ENCODE results near the gene GJA4.

Gene GJA4

DNA sequence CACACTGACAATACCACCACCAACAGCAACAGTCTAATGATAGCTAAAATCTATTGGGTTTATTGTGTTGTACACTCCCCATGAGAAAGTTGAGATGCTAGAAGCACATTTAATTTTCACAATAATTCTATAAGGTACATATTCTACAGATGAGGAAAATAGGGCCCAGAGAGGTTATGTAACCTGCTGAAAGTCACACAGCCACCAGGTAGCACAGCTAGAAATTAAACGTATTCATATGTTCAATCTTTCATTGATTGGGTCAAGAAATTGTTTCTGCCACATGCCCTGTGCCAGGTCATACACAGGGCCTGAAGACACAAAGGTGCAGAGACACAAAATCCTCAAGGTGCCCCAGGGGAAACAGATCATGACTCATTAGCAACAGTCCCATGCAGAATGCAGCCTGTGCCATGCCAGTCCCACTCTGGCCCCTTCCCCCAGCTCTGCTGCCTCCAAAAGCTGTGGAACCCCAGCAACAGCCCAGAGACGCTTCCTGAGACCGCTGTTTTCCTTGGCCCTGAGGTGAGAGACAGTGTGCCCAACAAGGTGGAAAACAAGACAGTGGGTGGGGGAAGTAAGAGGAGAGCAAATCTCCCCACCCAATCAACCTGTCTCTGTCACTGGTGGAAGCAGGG is 32.1 kb downstream of the GJA4 start:
- Mint-ChIP-seq H3K4me1 (peaks cover 4% of the 10 kb centered on the region), H3K36me3 (peaks cover 5% of the 10 kb centered on the region), H3K4me3 (no peak overlapping the region), H3K9me3 (peaks cover 2% of the 10 kb centered on the region), H3K27me3 (no peaks in the 10 kb centered on the region), H3K27ac (no peak overlapping the region)
- no peak for ATAC-seq (ENCODE audit: low read depth)
- DNase-seq (ENCODE audit: low spot score in 2 of 2) = no peak

DNA sequence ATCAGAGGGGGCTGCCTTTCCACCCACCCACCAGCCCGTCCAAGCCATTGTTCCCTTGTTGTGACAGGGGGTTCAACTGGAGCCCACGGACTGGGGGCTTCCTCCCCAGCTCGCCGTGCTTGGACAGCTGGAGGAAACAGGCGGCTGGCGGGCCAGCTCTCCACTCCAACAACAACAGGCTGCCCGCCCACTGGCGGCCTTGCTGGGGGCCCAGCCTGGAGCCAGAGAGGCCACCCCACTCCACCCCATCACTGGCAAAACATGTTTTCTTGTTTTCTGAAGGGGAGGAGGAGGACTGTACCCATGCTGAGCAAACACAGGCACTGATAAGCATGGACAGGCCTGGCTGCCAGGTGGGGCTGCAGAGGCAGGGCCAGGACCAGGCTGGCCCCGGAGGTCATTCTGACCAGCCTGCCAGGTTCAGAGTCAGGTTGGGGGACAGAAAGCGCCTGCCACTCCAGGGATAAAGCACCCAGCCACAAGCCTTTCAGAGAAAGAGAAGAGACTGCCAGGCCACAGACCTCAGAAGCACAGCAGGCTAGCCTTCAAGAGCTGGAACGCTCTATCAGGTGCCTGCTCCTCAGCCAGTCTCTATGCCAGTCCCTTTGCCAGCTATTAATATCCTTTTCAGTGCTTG is 32.8 kb downstream of the GJA4 start:
- Mint-ChIP-seq H3K36me3 (peaks cover 2% of the 10 kb centered on the region), H3K27me3 (no peaks in the 10 kb centered on the region), H3K4me3 (no peak overlapping the region), H3K9me3 (peaks cover 2% of the 10 kb centered on the region), H3K4me1 (peaks cover 4% of the 10 kb centered on the region), H3K27ac (no peak overlapping the region)
- ATAC-seq (ENCODE audit: low read depth) (no peak), DNase-seq (ENCODE audit: low spot score in 2 of 2) (no peak)

DNA sequence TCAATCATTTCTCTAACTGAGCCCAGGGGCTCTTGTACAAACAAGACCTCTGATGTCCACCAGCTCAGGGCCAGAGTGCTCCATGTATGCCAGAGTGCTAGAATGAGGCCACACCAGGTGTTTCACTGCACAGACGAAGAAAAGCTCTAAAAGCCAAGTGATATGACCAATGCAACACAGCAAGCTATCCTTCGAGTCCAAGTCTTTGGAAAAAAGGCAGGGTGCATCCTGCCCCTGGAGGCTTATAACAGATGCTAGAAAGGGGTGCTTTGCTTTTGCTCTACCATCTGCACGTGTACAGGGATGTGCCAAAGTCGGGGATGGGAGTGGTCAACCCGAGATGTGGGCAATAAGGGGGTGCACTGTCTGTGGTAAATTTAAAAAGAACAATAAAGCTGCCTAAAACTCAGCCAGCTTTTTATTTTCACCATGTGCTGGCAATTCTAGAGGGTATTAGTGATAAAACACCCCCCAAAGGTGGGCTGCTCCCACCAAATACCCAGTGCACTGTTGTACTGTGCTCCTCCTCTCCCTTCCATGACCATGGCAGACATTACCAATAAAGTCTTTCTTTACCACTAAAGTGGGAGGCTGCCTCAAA is 34.6 kb downstream of the GJA4 start:
- Mint-ChIP-seq H3K9me3 (peaks cover 2% of the 10 kb centered on the region), H3K4me3 (no peak overlapping the region), H3K36me3 (peaks cover 7% of the 10 kb centered on the region), H3K27ac (no peak overlapping the region), H3K4me1 (peaks cover 4% of the 10 kb centered on the region), H3K27me3 (no peaks in the 10 kb centered on the region)
- ATAC-seq (ENCODE audit: low read depth) (no peak), DNase-seq (ENCODE audit: low spot score in 2 of 2) (no peak)

DNA sequence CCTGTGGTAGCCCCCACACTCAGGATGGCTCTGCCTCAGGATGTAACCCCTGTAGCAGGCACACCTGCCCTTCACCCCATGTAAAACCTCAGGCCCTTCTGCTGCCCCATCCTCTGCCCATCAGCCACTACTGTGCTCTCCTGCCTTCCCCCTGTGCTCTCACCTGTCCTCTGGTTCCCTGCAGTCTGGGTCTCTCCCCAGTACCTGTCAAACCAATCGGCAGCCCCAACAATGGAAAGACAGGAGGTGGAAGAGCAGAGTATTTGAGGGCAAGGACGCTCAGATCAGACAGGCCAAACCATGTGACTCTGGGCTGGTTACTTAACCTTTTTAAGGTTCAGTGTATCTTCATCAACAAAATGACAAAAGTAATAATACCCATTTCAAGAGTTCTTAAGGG is 35.8 kb downstream of the GJA4 start:
- no peak overlapping the region for H3K27ac Mint-ChIP-seq
- peaks cover 4% of the 10 kb centered on the region for H3K4me1 Mint-ChIP-seq
- peaks cover 11% of the 10 kb centered on the region for H3K36me3 Mint-ChIP-seq

DNA sequence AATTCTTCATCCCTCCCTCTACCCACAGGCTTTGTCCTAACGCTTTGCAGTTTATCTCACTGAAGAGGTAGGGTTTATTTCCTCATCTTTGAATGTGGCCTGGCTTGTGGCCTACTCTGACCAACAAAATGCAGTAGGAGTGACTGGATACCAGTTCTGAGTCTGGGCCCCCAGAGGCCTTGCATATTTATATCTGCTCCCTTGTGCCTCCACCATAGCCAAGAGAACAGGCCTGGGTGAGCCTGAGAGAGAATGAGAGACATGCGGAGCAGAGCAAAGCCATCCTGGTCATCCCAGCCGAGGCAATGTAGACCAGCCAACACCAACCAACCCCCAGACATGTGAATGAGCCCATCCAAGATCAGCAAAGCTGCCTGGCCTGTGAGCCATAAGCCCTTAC is 36.5 kb downstream of the GJA4 start:
- H3K9me3 Mint-ChIP-seq = no peaks in the 10 kb centered on the region
- DNase-seq (ENCODE audit: low spot score in 2 of 2) (no peak), ATAC-seq (ENCODE audit: low read depth) (no peak)
- peaks cover 8% of the 10 kb centered on the region for H3K36me3 Mint-ChIP-seq
- no peaks in the 10 kb centered on the region for H3K27me3 Mint-ChIP-seq
- peaks cover 4% of the 10 kb centered on the region for H3K4me1 Mint-ChIP-seq
- H3K4me3 Mint-ChIP-seq = no peak overlapping the region
- H3K27ac Mint-ChIP-seq = no peak overlapping the region

More for the DNA sequence above, 35.8 kb downstream of the GJA4 start:
- H3K27me3 Mint-ChIP-seq = no peaks in the 10 kb centered on the region
- no peak for DNase-seq (ENCODE audit: low spot score in 2 of 2)
- ATAC-seq (ENCODE audit: low read depth) = no peak
- H3K4me3 Mint-ChIP-seq = no peak overlapping the region
- peaks cover 2% of the 10 kb centered on the region for H3K9me3 Mint-ChIP-seq

DNA sequence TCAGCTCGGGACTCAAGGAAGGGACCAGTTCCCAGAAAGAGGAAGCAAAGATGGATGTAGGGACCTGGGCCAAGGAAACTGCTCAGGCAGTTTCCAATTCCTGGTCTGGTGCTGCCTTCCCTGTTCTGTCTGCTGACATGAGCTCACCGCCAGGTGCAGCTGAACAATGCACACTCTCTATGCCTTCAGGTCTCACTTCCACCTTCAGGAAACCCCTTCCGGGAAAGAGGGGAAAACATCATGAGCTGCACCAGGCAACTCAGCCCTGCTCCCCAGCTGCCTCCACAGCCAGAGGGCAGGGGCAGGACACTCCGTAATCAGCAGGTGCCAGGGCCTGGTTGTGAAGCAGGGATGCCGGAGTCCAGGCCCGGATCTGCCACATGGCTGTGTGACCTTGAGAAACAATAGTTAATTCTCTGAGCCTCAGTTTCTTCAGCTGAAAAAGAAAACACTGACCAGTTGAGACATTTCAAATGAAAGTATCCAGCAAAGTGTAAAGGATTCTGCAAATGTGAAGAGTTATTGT is 39.0 kb downstream of the GJA4 start:
- H3K36me3 Mint-ChIP-seq = peaks cover 8% of the 10 kb centered on the region
- H3K27ac Mint-ChIP-seq = no peak overlapping the region
- H3K4me3 Mint-ChIP-seq = no peak overlapping the region
- no peaks in the 10 kb centered on the region for H3K9me3 Mint-ChIP-seq
- peaks cover 4% of the 10 kb centered on the region for H3K4me1 Mint-ChIP-seq
- ATAC-seq (ENCODE audit: low read depth) (no peak), DNase-seq (ENCODE audit: low spot score in 2 of 2) (no peak)
- no peaks in the 10 kb centered on the region for H3K27me3 Mint-ChIP-seq

DNA sequence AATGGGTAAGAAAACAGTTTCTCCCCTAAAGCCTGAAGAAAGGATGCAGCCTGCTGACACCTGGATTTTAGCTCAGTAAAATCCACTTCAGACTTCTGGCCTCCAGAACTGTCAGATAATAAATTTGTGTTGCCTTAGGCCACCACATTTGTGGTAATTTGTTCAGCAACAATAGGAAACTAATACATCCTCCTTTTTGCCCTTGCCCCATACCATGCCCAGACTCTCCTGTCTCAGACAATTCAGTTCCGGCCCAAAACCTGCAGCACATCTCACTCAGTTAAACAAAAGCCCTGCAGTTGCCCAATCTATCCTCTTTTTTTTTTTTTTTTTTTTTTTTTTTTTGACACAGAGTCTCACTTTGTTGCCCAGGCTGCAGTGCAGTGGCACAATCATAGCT is 40.9 kb downstream of the GJA4 start:
- Mint-ChIP-seq H3K27me3 (no peaks in the 10 kb centered on the region), H3K27ac (no peak overlapping the region), H3K9me3 (no peaks in the 10 kb centered on the region), H3K36me3 (peaks cover 8% of the 10 kb centered on the region), H3K4me3 (no peak overlapping the region), H3K4me1 (peaks cover under 1% of the 10 kb centered on the region)
- DNase-seq (ENCODE audit: low spot score in 2 of 2) (no peak), ATAC-seq (ENCODE audit: low read depth) (no peak)

DNA sequence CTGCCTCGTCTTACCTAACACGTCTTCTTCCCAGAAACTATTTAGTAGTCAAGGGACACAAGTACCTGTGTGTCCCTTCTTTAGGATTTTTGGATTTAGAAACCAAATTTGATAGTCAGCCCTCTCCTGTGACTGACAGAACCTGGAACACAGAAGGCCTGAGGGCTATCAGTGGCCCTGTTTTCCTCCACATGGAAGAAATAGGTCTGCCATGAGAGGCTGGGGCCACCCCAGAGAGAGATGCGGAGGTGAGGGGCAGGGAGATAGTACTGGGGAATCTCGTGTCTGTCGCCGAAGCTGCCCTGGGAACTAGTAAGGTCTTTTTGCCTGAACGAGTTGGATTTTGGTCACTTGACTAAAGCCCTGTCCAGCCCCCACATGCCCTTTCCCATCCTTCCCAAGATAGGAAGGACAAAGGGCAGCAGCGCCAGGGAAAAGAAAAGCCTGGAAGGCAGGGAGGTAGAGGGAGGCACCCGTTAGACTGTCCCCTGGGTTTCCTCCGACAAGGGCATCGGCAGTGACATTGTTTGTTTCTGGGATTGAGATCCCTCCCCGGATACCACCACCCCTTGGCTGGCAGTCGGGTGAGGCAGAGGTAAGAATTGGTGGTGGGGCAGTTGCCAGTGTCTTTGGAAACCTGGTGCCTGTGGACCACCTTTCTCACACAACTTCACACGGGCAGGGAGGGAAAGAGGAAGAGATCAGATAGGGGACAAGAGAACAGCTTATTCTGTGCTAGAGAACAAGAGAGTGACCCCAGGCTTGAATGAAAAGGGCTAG is 46.9 kb downstream of the GJA4 start:
- Mint-ChIP-seq H3K4me1 (peaks cover 10% of the 10 kb centered on the region), H3K27ac (no peak overlapping the region), H3K36me3 (peaks cover 7% of the 10 kb centered on the region), H3K9me3 (no peaks in the 10 kb centered on the region), H3K4me3 (no peak overlapping the region), H3K27me3 (no peaks in the 10 kb centered on the region)
- ATAC-seq (ENCODE audit: low read depth) (no peak), DNase-seq (ENCODE audit: low spot score in 2 of 2) (no peak)

DNA sequence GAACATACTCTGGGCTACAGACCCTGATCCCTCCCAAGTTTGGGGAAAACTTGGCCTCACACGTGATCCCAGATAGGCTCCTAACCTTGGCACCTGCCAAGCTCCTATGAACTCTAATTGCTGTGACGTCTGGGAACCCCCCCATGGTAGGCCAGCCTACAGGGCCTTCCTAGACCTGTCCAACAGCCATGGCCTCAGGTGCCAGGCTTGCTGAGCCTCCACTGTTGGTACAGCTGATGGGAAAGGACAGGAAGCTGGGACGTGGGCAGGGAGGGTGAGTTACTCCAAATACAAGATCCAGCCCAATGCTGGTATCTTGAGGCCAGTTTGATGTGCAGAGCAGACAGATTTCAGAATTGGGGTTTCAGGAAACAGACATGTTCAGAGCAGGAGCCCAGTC is 47.6 kb downstream of the GJA4 start:
- DNase-seq (ENCODE audit: low spot score in 2 of 2) (no peak), ATAC-seq (ENCODE audit: low read depth) (no peak)
- Mint-ChIP-seq H3K36me3 (peaks cover 7% of the 10 kb centered on the region), H3K9me3 (no peaks in the 10 kb centered on the region), H3K27me3 (no peaks in the 10 kb centered on the region), H3K27ac (no peak overlapping the region), H3K4me1 (peaks cover 10% of the 10 kb centered on the region), H3K4me3 (no peak overlapping the region)

DNA sequence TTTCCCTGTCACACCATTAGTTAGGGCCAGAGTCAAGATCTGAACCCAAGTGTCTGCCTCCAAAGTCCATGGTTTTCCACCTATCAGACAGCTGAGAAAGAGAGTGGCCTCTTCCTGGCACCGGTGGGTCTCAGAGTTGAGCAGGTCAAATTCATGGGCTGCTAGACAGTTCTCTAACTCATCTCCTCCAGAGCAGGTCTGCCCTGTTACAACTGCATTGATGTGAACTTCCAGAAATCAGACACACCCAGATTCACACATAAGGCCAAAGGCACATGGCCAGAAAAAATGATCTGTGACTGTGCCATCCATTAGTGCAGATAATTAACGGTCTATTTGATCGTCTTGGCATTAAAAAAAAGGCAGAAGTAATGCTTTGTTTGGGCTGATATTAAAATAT is 49.3 kb downstream of the GJA4 start:
- Mint-ChIP-seq H3K36me3 (peaks cover 7% of the 10 kb centered on the region), H3K27ac (no peak overlapping the region), H3K9me3 (no peaks in the 10 kb centered on the region), H3K27me3 (no peaks in the 10 kb centered on the region), H3K4me3 (no peak overlapping the region), H3K4me1 (peaks cover 10% of the 10 kb centered on the region)
- DNase-seq (ENCODE audit: low spot score in 2 of 2) (no peak), ATAC-seq (ENCODE audit: low read depth) (no peak)

DNA sequence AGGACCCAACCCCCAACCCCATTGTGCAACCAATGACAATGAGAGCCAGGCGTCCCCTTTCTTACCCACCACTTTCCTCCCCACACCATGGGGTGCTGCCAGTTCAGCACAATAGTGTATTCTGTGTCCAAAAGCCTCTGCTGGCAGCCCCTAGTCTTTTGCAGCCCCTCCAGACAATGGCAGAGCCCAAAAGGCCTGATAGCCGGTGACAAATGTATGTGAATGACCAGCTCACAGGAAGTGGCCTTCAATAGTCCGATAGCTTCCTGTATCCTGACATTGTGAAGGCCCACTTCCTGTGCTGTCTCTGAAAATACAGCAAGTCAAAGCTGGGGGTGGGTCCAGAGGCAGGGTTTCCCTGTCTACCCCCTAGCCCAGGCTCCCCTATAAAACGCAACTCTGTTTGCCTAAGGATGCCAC is 50.2 kb downstream of the GJA4 start:
- no peak for DNase-seq (ENCODE audit: low spot score in 2 of 2)
- Mint-ChIP-seq H3K9me3 (no peaks in the 10 kb centered on the region), H3K27me3 (no peaks in the 10 kb centered on the region), H3K4me1 (peaks cover 10% of the 10 kb centered on the region), H3K27ac (no peak overlapping the region), H3K36me3 (peaks cover 7% of the 10 kb centered on the region), H3K4me3 (no peak overlapping the region)
- no peak for ATAC-seq (ENCODE audit: low read depth)

DNA sequence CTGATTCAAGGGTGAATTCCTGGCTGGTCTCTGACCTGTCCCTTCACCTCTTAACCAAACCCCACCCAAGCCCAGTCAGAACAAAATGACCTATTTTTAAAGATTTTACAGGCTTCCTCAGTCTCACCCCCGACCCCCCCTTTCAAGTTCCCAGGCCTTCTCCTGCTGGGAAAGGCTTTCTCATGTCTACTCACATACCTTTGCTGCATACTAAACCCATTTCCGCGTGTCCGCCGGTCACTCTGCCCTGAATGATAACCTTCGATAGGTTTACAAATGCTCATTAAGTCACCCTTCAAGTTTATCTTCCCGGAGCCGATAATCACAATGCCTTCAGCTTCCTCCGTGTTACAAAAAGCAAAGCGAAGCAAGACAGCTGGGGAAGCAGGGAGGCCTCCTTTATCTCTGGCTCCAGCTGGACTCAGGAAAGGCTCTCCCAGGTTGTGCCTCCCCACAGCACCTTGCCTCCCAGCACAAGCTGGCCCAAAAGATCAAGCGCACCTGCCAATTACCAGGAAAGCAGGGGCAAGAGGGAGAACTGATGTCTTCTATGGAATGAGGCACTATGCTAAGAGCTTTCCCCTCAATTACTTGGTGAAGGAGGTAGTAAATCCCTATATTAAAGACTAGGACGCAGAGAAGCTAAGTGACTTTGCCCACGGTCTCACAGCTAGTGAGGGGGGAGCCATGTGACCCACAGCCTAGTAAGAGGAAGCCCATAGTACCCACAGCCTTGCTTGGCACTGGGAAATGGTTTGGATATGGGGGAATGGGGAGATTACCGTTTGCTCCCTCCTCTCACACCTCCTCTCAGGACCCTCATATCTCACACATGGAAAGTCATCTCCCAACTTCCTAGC is 50.8 kb downstream of the GJA4 start:
- H3K4me1 Mint-ChIP-seq = peaks cover 13% of the 10 kb centered on the region
- H3K9me3 Mint-ChIP-seq = no peaks in the 10 kb centered on the region
- ATAC-seq (ENCODE audit: low read depth) (no peak), DNase-seq (ENCODE audit: low spot score in 2 of 2) (no peak)
- H3K27ac Mint-ChIP-seq = no peak overlapping the region
- no peak overlapping the region for H3K4me3 Mint-ChIP-seq
- peaks cover 9% of the 10 kb centered on the region for H3K36me3 Mint-ChIP-seq
- no peaks in the 10 kb centered on the region for H3K27me3 Mint-ChIP-seq

DNA sequence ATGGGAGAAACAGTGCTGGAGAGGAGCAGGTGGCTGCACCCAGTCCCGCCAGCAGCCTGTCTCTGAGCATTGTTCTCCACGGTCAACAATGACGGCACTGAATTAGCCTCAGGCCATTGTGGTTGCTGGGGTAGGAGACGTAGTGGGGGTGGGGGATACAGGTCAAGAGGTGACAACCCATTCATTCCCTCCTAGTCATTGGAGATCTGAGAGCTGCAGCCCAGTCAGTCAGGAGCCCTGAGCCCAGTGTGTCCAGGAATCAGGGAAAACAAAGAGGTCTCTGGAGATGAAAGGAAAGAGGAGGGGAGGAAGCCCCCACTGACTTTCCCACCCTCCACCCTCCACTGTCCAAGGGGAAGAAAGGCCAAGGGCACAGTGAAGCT is 51.4 kb downstream of the GJA4 start:
- Mint-ChIP-seq H3K36me3 (peaks cover 13% of the 10 kb centered on the region), H3K9me3 (no peaks in the 10 kb centered on the region), H3K4me3 (no peak overlapping the region), H3K27me3 (no peaks in the 10 kb centered on the region), H3K4me1 (peaks cover 16% of the 10 kb centered on the region), H3K27ac (no peak overlapping the region)
- DNase-seq (ENCODE audit: low spot score in 2 of 2) (no peak), ATAC-seq (ENCODE audit: low read depth) (no peak)
